HG02870 (cell line): ENCODE results near the gene DIP2C.
"Not testable (repeated sequence)": the region's sequence is repeated elsewhere in the genome, so short reads cannot be mapped to it uniquely, and the experiment has no call there.

Source experiments
- ATAC-seq: cut with Tn5 transposase; IDR thresholded peaks from one replicate; pipeline ENCODE4 v1.9.1; 2021; ENCODE audit warnings: mild to moderate bottlenecking, moderate library complexity; ENCODE audit not compliant: unreplicated experiment

The DIP2C gene

DNA sequence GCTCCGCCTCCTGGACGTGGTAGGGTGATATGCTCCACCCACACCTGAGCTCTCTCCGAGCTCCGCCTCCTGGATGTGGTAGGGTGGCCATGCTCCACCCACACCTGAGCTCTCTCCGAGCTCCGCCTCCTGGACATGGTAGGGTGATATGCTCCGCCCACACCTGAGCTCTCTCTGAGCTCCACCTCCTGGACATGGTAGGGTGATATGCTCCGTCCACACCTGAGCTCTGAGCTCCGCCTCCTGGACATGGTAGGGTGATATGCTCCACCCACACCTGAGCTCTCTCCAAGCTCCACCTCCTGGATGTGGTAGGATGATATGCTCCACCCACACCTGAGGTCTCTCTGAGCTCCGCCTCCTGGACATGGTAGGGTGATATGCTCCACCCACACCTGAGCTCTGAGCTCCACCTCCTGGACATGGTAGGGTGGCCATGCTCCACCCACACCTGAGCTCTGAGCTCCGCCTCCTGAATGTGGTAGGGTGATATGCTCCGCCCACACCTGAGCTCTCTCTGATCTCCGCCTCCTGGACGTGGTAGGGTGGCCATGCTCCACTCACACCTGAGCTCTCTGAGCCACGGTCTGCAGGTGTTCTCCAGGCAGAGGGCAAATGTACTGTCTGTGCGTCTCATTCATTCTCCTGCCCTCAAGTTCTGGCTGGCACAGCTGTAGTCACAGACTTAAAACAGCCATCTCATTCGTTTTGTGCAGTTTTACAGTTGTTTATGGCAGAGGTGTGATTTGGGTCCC is 252.4 kb downstream of the DIP2C start:
- ATAC-seq = no peak

DNA sequence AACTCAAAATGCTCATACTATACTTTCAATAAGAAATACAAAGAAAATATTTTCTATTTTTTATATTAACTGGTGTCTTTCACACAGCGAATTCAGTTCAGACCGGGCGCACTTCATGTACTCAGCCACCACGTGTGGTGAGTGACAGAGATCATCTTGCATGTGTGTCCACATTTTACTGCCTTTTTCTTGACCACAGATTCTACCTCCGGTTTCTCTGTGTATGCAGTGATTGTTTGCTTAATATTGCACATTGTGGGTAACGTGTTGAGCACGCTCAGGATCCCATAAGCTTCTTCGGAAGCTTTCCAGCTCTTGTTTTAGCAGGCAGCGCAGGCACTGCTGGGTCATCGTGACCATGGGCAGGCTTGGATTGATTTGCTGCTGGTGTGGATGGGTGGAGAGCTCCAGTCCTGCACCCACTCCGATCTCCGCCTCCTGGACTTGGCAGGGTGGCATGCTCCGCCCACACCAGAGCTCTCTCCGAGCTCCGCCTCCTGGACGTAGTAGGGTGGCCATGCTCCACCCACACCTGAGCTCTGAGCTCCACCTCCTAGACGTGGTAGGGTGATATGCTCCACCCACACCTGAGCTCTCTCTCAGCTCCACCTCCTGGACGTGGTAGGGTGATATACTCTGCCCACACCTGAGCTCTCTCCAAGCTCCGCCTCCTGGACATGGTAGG is 253.3 kb downstream of the DIP2C start:
- ATAC-seq = no peak

DNA sequence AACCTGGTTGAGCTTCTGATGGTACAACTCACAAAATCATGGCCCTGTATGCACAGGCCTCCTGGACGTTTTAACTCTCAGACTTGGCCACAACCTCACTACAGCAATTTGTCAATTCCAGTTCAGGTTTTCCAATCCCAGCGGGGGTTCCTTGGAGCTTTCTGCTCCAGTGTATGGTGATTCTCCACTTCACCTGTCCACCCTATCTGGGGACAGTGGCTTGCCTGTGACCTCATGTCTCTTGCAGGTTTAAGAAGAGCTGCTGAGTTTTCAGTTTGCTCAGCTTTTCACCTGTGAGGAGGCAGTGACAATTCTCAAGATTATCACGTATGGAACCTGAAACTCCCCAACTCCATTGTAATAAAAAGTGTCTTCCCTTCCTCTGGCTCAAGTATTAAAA is 254.1 kb downstream of the DIP2C start:
- ATAC-seq = no peak

DNA sequence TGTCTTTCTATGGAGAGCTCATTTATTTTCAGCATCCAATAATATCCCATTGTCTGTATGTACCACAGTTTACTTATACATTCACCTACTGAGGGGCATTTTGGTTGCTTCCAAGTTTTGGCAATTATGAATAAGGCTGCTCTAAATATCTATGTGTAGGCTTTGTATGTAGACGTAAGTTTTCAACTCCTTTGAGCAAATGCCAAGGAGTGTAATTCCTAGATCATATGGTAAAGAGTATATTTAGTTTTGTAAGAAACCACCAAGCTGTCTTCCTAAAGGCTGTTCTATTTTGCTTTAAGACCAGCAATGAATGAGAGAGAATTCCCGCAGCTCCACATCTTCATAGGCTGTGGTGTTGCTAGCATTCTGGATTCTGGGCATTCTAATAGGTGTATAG is 259.8 kb downstream of the DIP2C start:
- ATAC-seq = no peak

DNA sequence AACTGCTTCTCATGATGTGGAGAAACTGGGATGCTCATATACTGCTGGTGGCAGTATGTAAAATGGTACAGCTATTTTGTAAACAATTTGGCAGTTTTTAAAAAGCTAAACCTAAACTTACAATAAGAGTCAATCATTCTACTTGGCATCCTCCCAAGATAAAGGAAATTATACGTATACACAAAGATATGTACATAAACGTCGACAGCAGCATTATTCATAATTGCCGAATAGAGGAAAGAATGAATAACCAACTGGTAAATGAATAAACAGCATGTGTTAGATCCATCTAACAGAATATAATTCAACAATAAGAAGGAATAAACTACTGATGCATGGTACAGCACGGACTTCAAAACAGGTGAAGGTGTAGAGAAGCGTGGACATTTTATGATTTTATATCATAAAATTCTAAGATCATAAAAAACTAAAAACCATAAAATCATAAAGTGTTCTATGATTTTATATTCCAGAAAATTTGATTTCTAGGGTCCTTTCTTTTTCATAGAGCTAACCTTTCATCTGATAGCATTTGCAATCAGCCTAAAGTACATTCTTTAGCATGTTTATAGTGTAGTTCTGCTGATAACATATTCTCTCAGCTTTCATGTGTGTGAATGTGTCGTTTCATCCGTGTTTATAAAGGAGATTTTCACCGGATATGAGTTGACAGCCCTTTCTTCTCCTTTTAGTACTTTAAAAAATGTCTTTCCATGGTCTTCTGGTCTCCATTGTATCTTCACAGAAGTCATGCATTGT is 261.5 kb downstream of the DIP2C start:
- no peak for ATAC-seq

DNA sequence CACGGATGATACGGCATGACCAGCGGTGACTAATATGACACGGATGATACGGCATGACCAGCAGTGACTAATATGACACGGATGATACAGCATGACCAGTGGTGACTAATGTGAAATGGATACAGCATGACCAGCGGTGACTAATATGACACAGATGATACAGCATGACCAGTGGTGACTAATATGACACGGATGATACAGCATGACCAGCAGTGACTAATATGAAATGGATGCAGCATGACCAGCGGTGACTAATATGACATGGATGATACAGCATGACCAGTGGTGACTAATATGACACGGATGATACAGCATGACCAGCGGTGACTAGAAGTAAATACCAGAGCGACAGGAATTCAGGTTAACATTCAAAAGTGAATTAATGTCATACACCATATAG is 264.1 kb downstream of the DIP2C start:
- ATAC-seq = not testable (repeated sequence)

DNA sequence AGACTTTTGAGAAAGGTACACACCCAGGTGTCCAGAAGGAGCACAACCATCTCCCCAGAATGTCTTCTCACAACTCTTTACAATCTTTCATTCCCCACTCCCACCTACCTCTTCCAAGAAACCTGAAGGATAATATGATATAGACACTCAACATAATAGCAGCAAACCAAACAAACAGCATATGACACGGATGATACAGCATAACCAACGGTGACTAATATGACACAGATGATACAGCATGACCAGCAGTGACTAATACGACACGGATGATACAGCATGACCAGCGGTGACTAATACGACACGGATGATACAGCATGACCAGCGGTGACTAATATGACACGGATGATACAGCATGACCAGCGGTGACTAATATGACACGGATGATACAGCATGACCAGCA is 264.7 kb downstream of the DIP2C start:
- not testable (repeated sequence) for ATAC-seq

DNA sequence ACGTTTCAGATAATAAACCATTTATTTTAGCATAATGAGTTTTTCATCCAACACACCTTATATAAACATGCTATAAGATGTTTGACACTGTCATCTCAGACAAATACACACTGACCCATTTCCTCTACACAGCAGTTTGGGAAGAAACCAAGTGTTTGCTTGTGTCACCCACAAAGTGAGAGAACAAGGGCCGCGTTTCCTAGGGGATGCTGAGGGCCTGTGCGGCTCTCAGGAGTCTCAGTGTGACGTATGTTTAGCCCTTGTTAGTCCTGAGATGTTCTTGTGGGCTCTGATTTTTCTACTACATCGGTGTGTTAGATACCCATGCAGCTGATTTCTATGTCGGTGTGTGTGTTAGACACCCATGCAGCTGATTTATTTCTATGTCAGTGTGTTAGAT is 266.3 kb downstream of the DIP2C start:
- ATAC-seq = no peak

DNA sequence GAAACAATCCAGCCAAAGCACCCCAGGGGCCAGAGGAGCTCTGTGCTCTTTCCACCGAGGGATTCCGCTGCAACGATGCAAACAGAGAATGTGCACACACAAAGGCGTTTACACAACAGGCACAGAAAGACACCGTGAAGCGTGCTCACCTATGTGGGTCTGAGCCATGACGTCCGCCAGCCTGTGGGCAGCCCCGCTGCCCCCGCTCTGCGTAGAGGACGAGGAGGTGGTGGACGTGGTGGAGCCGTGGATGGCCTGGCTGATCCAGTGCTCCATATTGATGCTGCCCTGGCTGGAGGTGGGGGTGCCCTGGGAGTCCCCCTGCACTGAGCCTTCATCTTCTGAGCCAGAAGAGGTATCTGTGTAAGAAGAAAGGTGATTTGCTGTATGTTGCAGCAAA is 266.8 kb downstream of the DIP2C start:
- no peak for ATAC-seq

DNA sequence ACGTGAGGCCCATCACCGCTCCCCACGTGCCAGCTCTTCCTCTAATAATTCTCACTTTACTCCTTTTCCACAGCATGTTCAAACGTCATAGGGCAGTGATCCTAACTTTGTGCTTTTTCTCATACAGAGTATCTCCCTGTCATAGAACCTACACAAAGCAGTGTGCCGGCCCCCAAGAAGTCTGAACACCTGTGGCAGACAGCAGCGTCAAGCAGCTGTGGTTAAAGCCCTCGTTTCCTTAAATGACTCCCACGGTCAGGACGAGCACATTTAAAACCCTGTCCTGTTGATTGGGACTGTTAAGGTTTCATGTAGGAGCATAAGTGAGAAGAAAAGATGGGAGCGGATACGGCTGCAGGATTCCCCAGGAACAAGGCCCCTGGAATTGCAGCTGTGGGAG is 267.2 kb downstream of the DIP2C start:
- no peak for ATAC-seq

DNA sequence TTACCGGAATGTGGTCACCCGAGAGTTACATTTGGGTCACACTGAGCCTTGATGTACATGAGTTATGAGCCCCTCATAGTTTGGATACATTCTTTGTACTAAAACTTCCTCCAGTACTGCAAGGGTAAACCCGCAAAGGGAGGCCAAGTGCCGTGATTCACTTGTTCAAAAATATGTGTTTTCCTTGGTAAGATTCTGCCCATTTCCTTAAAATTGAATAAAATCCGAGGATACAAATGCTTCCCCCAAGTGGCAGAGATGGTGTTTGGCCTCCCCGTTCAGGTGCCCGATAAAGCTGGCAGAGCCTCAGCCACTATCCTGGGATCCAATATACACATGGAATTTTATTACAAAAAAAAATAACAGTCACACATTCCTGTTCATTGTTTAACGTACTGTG is 268.3 kb downstream of the DIP2C start:
- ATAC-seq = no peak

DNA sequence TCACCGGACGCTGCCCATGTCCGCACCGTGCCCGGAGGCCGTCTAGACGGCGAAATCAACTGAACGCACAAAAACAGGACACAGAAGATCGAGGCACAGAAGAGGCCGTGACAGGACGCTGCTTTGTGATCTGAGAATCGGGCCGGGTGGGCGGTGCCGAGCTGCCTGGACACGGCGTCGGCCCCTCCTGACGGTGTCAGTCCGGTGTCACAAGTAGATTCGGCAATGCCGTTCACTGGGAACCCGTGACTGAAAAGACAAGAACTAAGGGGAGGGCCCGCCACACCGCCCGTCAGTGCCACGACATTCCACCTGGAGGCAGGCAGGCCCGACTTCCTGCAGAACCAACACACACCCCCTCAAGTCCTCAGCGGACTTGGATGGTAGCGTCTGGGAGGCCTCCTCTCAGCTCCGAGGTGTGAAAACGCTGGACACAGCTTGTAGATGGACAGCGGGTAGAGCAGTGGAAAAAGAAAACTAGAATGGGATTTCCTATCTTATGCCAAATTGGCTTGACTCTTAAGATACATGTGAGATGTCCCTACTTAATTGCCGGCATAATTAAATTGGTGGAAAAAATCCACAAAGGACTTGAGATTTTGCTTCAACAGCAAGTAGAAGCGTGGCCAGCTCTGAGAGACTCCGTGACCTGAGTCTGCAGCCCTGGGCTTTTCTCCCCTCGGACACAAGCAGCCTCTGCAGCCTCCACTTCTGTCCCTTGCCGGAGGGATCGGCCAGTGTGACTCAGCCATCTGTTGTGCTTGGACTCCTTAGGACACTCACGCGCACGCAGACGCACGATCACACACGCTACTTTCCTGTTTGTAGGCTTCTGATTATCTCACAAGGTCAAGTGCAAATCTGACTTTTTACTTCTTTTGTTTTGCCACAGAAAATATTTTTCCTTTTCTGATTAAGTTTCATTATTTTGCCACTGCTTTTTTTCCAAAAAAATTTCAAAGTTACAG is 269.0 kb downstream of the DIP2C start:
- no peak for ATAC-seq

DNA sequence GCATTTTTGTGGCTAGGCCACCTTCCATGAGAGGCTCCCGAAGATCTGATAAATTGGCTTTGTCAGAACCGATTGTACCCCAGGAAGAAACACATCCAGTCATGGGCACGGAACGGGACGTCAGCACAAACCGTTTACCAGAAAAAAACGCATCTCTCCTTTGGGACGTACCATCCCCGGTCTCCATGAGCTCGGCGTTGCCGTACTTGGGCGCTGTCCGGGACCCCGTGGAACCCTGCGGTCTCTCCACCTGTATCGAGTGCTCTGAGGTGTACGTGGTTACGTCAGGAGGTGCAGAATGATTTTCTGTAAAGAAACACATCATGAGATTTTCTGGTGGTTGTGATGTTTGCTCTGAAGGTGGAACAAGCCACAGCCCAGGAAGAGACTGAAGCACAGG is 270.6 kb downstream of the DIP2C start:
- no peak for ATAC-seq

DNA sequence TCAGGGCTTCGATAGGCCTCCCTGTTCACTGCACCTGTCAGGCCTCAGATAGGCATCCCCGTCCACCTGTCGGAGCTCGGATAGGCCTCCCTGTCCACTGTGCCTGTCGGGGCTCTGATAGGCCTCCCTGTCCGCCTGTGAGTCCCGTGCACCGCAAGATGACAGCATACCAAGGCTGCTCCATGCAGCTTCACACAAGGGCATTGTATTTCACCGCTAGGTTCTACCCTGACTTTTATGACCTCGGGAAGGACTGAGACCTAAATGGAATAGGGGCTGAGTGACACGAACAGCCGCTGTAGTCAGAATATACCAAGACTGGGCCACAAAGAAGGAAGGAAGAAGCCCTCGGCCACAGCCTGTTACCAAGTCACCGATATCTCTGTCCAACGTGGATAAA is 271.2 kb downstream of the DIP2C start:
- no peak for ATAC-seq

DNA sequence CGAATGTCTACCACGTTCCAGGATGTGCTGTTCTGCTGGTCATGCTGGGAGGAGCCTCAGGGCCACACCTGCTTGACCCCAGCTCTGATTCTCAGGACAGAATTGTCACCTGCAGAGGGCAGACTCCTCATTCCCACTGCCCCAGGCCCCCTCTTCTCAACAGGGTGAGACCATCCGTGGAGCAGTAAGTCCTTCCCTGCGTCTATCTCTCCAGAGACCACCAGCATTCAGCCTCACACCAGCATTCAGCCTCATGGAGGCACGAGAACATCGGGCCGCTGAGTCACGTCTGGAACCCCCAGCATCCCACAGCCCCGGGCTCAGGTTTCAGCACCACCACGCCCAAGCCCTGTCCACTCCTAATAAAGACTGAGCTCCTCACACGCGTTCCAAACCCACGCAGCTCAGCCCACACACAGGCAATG is 273.4 kb downstream of the DIP2C start:
- ATAC-seq = no peak

DNA sequence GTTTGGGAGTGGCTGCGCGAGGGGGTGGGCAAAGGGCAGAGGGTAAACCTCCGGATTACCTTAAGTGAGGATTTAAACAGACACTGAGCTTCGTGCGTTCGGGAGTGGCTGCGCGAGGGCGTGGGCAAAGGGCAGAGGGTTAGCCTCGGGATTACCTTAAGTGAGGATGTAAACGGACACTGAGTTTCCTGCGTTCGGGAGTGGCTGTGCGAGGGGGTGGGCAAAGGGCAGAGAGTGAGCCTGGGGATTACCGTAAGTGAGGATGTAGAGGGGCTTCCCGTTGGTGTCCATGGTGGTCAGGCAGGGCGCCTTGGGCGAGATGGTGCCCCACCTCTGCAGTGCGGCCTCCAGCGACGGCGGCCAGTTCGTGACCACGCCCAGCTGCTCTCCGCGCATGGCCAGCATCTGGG is 275.8 kb downstream of the DIP2C start:
- ATAC-seq = no peak

DNA sequence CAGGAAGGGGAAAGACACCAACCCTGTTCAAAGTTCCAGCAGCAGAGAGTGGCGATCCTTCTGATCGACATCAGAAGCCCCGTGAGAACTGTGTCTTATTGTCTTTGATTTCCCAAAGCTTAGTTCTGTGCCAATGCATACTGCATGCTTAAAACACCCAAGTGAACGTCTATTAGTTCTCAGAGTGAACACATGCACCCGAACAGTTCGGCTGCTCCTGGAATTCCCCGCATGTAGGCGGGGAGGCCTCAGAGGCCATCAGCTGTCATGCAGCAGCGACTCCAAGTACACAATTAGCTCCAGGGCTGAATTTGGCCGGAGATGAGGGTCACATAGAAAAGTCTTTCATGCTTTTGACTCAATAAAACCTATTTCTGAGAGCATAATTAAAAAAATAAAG is 277.4 kb downstream of the DIP2C start:
- no peak for ATAC-seq

DNA sequence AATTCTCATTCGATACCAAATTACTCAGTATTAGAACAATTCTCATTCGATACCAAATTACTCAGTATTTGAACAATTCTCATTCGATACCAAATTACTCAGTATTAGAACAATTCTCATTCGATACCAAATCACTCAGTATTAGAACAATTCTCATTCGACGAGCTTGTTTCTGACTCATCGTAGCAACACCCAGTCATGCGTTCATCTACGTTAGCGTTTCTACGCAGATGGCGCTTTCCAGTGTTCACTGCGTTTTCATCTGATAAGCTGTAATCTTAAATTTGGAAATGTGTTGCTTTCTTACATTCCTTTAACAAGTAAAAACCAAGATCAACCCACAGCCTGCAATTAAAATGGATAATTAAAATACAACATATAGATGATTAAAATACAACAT is 277.9 kb downstream of the DIP2C start:
- ATAC-seq = no peak

DNA sequence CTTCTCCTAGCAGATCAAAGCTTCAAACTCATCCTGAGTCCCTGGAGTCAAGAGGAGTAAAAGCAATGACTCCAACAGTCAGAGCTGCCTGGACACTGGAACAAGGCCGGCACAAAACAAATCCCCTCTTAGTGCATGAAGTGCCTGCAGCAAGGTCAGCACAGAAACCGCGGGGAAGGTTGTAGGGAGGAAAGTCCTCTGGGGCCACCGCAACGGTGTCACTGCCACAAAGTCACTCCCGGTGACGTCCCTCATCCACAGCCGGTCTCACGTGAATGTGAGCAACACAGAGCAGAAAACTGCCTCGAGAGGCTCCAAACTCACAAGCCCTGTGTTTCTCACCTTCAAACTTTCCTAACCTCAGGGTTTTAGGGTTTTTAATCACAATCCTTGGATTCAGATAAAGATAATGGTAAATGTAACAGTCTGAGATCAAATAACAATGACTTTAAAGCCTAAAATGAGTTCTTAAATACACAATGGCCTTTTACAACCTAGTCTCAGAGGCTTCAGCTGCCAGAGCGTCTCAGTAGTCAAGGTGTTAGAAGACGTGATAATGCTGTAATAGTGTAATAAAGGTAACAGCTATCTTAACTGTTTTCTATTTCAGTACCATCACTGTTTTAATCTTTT is 279.9 kb downstream of the DIP2C start:
- ATAC-seq = no peak

DNA sequence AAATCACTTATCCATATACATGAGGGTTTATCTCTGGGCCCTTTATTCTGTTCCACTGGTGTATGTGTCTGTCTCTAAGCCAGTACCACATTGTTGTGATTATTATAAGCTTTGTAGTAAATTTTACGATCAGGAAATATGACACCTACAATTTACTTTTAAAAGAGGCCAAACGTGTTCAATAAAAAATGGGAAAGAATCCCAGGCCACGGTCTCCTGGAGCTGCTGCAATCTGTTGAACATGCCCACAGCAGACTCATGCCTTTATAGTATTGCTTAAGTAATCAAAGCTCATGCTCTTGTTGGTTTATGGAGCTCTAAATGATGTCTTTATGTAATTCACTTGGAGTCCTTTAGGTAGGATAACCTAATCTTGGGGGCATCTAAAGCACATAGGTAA is 281.2 kb downstream of the DIP2C start:
- ATAC-seq = no peak
